ENCODE measurements around the gene ELOB.

DNA sequence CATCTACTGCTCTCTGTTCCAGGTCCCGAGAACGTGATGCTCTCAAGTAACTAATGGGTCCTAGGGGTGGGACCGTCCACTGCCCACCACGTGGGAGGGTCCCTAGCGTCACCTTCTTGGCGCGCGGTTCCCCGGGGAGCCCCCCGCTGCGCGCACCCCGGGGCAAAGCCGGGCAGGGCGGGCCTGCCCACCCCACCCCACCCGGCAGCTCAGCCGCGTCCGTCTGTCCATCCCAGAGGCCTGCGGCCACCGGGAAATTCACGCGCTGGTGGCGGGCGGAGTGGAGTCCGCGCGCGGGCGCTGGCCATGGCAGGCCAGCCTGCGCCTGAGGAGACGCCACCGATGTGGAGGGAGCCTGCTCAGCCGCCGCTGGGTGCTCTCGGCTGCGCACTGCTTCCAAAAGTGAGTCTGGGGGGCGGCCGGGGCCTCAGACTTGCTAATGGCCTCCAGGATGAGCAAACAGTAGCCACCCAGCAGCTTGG is 21.7 kb upstream of the ELOB start:
- TF ChIP-seq, protein P1, sequence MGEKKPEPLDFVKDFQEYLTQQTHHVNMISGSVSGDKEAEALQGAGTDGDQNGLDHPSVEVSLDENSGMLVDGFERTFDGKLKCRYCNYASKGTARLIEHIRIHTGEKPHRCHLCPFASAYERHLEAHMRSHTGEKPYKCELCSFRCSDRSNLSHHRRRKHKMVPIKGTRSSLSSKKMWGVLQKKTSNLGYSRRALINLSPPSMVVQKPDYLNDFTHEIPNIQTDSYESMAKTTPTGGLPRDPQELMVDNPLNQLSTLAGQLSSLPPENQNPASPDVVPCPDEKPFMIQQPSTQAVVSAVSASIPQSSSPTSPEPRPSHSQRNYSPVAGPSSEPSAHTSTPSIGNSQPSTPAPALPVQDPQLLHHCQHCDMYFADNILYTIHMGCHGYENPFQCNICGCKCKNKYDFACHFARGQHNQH (CRISPR knock-in tag; IDR thresholded peaks at IDR 0.05) = no peak
- TF ChIP-seq HMG20B (CRISPR knock-in tag; conservative IDR thresholded peaks at IDR 0.05) = no peak
- TF ChIP-seq PHF8 (CRISPR knock-in tag; IDR thresholded peaks at IDR 0.05) = no peak
- no peak for TF ChIP-seq POLR2A (IDR thresholded peaks at IDR 0.05; ENCODE audit: insufficient read depth in 1 of 2, low read depth in 2 of 2, low read length in 2 of 2)
- TF ChIP-seq, protein P2, sequence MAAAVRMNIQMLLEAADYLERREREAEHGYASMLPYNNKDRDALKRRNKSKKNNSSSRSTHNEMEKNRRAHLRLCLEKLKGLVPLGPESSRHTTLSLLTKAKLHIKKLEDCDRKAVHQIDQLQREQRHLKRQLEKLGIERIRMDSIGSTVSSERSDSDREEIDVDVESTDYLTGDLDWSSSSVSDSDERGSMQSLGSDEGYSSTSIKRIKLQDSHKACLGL (CRISPR knock-in tag; IDR thresholded peaks at IDR 0.05) = no peak
- TF ChIP-seq ZSCAN9 (CRISPR knock-in tag; IDR thresholded peaks at IDR 0.05; ENCODE audit: borderline replicate concordance) = no peak
- TF ChIP-seq, protein P3, sequence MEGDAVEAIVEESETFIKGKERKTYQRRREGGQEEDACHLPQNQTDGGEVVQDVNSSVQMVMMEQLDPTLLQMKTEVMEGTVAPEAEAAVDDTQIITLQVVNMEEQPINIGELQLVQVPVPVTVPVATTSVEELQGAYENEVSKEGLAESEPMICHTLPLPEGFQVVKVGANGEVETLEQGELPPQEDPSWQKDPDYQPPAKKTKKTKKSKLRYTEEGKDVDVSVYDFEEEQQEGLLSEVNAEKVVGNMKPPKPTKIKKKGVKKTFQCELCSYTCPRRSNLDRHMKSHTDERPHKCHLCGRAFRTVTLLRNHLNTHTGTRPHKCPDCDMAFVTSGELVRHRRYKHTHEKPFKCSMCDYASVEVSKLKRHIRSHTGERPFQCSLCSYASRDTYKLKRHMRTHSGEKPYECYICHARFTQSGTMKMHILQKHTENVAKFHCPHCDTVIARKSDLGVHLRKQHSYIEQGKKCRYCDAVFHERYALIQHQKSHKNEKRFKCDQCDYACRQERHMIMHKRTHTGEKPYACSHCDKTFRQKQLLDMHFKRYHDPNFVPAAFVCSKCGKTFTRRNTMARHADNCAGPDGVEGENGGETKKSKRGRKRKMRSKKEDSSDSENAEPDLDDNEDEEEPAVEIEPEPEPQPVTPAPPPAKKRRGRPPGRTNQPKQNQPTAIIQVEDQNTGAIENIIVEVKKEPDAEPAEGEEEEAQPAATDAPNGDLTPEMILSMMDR (CRISPR knock-in tag; IDR thresholded peaks at IDR 0.05) = no peak
- no peak for TF ChIP-seq ADNP (CRISPR knock-in tag; IDR thresholded peaks at IDR 0.05)
- TF ChIP-seq CBX5 (CRISPR knock-in tag; IDR thresholded peaks at IDR 0.05; ENCODE audit: borderline replicate concordance) = no peak

Measured in HepG2 (cell line).